Epithelial cell of esophagus (primary cell): ENCODE measurements around the gene MYCBP2.
A peak's percentile ranks its signal among the peaks of the same experiment; 100 is the strongest.

Experiments
- DNase-seq: peaks from one replicate; pipeline ENCODE4 v3.0.0; 2010; ENCODE audit warnings: low read depth
- H3K4me3 ChIP-seq: 2 replicates; pipeline ENCODE4 v1.5.1; 2011; ENCODE audit warnings: mild to moderate bottlenecking, low read length, control low read depth
- TF ChIP-seq, protein P1 (sequence below): IDR thresholded peaks from 2 replicates; pipeline ENCODE4 v1.5.1; 2011; ENCODE audit warnings: low read depth, mild to moderate bottlenecking, low read length, control low read depth, inconsistent platforms; ENCODE audit not compliant: insufficient read depth; ENCODE audit errors: missing control alignments

The MYCBP2 gene

DNA sequence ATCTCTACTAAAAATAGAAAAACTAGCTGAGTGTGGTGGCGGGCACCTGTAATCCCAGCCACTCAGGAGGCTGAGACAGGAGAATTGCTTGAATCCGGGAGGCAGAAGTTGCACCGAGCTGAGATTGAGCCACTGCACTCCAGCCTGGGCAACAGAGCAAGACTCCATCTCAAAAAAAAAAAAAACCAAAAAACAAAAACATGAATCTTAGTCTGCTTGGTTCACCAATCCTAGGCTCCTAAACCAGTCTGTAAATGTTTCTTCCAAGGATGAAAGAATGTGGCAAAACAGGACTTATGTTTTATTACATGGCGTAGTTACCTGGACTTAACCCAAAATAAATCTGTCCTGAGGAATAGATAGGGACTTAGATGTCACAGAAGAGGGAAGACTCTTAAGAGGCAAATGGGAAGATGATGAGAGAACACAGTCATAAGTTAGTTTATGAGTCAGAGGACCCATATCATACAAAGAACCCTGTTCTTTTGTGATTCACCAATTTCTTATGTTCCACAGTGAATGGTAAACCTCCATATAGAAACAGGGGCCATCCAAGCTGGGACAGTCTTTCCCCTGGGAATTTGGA lies 293.1 kb downstream of the MYCBP2 start:
- peak; percentile 43 for DNase-seq
- TF ChIP-seq, protein P1, sequence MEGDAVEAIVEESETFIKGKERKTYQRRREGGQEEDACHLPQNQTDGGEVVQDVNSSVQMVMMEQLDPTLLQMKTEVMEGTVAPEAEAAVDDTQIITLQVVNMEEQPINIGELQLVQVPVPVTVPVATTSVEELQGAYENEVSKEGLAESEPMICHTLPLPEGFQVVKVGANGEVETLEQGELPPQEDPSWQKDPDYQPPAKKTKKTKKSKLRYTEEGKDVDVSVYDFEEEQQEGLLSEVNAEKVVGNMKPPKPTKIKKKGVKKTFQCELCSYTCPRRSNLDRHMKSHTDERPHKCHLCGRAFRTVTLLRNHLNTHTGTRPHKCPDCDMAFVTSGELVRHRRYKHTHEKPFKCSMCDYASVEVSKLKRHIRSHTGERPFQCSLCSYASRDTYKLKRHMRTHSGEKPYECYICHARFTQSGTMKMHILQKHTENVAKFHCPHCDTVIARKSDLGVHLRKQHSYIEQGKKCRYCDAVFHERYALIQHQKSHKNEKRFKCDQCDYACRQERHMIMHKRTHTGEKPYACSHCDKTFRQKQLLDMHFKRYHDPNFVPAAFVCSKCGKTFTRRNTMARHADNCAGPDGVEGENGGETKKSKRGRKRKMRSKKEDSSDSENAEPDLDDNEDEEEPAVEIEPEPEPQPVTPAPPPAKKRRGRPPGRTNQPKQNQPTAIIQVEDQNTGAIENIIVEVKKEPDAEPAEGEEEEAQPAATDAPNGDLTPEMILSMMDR, result no peak
- no peak overlapping the region for H3K4me3 ChIP-seq

DNA sequence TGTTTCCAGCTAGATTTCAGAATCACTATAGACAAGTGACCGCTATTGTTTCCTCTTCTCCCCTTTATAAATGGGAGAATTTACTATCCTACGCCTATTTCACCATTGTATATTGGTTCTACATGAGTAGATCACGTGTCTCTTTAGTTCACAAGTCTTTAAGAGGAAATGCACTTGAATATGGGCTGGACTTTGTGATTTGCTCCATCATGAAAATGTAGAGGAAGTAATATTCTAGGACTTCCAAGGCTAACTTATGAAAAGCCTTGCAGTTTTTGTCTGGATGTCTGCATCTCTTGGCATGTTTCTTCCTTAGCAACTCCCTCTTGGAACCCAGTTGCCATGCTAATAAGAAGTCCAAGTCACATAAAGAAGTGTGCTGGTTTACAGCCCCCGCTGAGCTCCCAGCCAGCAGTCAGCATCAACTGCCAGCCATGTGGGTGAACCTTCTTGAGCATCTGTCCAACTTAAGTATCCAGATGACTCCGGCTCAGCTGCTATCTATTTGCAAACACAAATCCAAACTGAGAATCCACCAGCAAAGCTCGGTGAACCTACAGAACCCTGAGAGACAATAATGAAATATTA lies 295.1 kb downstream of the MYCBP2 start:
- DNase-seq, result no peak
- H3K4me3 ChIP-seq, result no peak overlapping the region
- TF ChIP-seq, protein P1, result no peak

DNA sequence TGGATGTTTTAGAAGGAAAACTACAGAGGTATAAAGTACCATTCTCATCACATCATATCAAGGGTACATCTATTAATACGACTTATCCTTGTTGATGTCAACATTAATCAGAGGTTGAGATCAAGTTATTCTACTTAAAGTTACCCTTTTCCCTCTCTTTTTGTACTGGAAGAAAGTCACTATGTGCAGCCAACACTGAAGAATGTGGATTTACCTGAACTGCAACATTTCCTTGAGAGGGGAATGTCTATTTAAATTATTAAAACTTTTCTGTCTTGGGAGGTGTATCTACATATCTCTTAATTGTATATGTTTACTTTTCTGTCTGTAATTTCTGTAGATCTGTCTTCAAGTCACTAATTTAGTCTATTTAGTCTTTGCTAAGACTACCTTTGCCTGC lies 297.5 kb downstream of the MYCBP2 start:
- peak; percentile 28 for DNase-seq
- no peak overlapping the region for H3K4me3 ChIP-seq
- TF ChIP-seq, protein P1, result no peak

DNA sequence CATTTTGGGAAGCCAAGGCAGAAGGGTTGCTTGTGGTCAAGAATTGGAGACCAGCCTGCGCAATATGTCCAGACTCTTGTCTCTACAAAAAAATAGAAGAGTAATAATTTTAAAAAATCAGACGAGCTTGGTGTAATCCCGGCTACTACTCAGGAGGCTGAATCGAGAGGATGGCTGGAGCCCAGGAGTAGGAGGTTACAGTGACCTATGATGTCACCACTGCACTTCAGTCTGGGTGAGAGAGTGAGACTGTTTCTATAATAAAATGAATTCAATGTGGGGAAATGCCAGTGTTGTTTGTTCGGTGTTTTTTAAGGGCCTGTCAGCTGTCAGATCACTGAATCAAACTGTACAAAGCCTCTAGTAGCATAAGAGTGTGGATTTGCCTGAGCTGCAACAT lies 298.7 kb downstream of the MYCBP2 start:
- no peak overlapping the region for H3K4me3 ChIP-seq
- DNase-seq, result peak; percentile 7
- TF ChIP-seq, protein P1, result no peak

DNA sequence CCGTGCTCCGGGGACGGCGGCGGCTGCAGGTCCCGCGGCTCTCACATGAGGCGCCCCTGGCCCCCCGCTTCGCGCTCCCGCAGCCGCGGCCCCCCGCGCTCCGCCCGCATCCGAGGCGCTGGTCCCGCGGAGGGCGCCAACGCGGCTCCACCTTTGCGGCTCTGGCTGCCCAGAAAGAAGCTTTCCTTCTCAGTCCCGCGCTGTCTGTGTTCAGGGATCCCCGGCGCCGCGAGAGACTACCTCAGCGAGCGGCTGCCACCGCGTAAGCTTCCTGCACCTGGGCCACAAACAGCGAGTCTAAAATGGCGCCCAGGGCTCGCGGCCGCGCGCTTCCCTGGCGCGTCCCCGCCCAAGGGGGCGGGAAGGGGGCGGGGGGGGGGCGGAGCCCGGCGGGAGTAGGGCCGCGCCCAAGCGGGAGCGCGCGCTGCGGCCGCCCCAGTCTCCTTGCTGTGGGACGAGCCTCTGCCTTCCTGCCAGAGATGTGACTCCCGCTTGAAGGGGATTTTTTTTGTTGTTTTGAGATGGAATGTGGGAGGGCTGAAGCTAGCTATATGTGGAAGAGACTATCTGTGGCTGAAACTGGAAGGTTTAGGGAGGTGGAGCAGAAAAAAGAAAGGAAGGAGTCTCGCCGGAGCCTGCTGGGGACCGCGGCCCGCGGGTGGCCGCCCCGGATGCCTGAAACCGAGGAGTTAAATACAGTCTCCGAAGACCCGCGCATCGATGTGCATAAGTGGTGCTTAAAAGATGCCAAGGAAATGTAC lies 299.9 kb downstream of the MYCBP2 start, which contains the start of gene FBXL3:
FBXL3 (minus strand) TSS at position 299 of the 761 bp plus-strand sequence. CDS start 5,299 bp downstream, outside the sequence.
- TF ChIP-seq, protein P1, result no peak
- peak; percentile 89 for DNase-seq
- peak within 1 kb of the TSS; percentile 71 for H3K4me3 ChIP-seq

DNA sequence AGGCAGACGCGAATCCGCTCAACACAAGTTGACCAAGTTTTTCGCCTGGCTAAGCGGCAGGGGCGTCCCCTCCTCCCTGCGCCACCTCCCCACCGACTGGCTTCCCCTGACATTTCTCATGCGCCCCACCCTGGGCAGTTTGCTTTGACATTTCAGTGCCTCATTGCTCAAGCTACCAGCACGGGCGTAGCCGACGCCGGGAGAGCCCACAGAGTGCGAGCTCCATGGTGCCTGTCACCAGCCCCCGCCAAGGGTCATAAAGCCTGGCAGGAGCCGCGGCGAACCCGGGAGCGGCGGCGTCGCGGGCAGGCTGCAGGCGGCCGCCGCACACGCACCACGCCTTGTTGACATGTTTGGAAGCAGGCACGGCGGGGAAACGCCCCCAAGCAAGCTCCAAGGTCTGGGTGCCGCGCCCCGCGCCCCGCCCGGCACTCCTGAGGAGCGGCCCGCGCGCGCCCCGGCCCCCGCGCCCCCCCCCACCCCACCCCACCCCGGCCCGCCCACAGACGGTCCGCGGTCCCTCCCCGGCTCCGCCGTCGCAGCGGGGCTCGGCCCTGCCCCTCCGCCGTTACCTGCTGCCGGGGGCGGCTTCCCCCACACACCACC lies 300.5 kb downstream of the MYCBP2 start:
- H3K4me3 ChIP-seq, result peak overlapping the region; percentile 59
- peak; percentile 89 for DNase-seq
- TF ChIP-seq, protein P1, result no peak
